ENCODE measurements around the gene PRR18.

The PRR18 gene

GRCh38 chr6:166306378-166307081 lies 1.7 kb downstream of the PRR18 start:
- DNase-seq (ENCODE audit: insufficient read length, low spot score) (no peak), FAIRE-seq (no peak)
- TF ChIP-seq POLR2A (IDR thresholded peaks at IDR 0.05; ENCODE audit: low read depth, low read length) = no peak

- FAIRE-seq (no peak), DNase-seq (ENCODE audit: insufficient read length, low spot score) (no peak)
These were observed 2.6 kb downstream of the PRR18 start for GRCh38 chr6:166305562-166306117.

DNA sequence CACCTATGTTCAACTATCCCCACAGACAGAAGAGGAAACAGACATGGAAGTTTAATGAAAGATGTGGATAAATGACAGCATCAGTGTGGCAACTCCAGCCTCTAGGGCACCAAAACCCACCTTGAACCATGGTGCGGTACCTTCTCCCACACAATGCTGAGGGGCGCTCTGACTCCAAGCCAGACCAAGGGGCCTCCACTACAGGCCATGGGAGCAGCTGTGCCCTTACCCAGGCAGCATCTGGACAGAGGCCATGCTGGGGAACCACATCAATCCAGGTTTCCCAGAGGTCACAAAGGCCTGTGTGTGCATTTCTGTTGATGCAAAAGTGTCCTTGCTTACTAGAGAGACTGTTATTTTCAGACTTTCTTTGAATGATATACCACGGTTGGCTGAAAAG lies 4.1 kb downstream of the PRR18 start:
- TF ChIP-seq POLR2A (IDR thresholded peaks at IDR 0.05; ENCODE audit: low read depth, low read length) = no peak
- FAIRE-seq = no peak

More at GRCh38 chr6:166305562-166306117, 2.6 kb downstream of the PRR18 start:
- TF ChIP-seq POLR2A (IDR thresholded peaks at IDR 0.05; ENCODE audit: low read depth, low read length) = no peak

DNA sequence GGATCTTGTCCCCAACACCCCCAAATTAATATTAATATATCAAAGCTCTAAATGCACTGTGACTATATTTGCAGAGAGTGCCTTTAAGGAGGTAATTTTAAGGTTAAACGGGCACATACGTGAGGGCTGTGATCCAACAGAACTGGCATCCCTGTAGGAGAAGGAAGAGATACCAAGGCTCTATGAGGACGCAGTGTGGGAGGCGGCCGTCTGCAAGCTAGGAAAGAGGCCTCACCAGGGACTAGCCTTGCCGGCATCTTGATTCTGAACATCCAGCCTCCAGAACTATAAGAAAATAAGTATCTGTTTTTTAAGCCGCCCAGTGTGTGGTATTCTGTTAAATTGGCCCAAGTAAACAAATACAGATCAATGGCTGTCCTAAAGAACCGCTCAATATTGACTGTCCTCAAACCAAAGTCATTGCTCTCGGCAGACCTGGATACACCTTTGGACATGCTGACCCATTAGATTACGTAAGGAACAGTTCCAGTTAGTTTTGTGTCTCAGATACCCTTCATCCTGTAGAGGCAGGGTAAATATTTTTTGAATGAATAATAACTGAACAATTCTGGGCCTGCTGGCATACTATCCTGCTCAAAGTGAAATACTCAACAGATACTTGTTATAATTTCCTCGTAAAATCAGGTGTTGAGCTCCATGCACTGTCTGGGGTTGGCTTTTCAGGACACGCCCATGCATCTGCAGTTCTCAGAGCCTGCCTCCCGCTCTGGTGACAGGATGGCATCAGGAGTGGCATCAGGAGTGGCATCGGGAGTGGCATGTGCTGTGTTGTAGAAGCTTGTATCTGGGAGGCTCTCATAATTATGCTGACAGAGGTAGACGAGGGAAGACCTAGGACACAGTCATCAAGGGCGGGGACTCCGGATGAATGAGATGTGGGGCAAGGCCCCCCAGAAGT lies 6.3 kb downstream of the PRR18 start:
- no peak for FAIRE-seq
- DNase-seq (ENCODE audit: insufficient read length, low spot score) = no peak
- TF ChIP-seq POLR2A (IDR thresholded peaks at IDR 0.05; ENCODE audit: low read depth, low read length) = no peak

More for the DNA sequence above, 4.1 kb downstream of the PRR18 start:
- DNase-seq (ENCODE audit: insufficient read length, low spot score) = no peak

GRCh38 chr6:166300357-166300987 lies 7.7 kb downstream of the PRR18 start:
- no peak for DNase-seq (ENCODE audit: insufficient read length, low spot score)
- no peak for TF ChIP-seq POLR2A (IDR thresholded peaks at IDR 0.05; ENCODE audit: low read depth, low read length)
- FAIRE-seq = no peak

DNA sequence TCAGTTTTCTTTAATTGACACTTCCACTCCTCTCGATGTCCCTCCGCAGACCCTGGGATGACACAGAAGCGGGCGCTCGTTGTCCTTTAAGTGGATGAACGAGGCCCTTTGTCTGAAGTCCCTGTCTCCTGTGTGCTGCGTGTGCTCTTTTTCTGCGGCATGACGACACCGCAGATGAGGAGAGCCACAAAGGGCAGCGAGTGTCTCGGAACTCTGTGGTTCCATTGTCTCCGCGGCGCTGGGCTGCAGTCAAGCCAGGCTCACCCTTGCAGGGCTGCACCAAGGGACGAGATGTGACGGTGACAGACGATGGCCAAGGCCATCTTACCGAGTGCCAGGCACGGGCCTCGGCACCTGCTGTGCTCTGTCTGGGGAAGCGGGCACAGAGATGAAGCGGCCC lies 10.6 kb downstream of the PRR18 start:
- DNase-seq (ENCODE audit: insufficient read length, low spot score) (no peak), FAIRE-seq (no peak)
- no peak for TF ChIP-seq POLR2A (IDR thresholded peaks at IDR 0.05; ENCODE audit: low read depth, low read length)

DNA sequence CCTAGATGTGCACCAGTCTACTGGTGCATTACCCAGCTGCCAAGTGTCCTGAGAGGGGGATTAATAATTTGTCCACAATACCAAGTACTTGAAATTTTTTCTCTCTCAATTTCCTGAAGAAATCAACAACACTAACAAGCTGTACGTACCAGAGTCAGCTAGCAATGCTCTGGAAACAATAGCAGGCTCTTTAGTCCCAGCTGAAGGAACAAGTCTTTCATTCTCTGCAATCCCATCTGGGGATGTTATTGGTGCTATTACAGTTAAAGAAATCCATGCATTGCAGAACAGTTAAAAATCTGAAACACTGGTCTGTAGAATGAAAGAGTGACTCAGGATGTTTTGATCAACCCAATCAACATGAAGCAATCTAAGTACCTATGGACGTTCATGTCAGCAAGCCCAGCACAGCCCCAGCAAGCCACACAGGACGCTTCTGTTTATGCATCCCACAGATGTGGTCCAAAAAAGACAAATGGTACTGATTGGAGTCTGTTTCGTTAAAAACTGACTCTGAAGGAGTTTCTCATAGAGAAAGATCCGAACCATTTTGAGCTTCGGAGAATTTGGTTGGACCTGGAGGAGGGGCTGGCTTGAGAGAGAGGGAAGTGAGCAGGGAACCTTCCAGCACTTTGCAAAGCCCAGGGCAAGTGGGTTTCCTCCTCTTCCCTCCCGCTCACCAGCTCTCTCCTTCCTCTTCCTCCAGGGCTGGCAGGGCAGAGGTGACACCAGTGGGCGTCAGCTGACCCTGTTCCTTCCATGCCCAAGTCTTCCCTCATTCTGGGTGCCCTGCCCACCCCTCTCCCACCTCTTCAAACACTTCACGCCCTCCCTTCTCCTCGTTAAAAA lies 11.9 kb downstream of the PRR18 start:
- TF ChIP-seq POLR2A (IDR thresholded peaks at IDR 0.05; ENCODE audit: low read depth, low read length) = no peak
- FAIRE-seq = no peak

DNA sequence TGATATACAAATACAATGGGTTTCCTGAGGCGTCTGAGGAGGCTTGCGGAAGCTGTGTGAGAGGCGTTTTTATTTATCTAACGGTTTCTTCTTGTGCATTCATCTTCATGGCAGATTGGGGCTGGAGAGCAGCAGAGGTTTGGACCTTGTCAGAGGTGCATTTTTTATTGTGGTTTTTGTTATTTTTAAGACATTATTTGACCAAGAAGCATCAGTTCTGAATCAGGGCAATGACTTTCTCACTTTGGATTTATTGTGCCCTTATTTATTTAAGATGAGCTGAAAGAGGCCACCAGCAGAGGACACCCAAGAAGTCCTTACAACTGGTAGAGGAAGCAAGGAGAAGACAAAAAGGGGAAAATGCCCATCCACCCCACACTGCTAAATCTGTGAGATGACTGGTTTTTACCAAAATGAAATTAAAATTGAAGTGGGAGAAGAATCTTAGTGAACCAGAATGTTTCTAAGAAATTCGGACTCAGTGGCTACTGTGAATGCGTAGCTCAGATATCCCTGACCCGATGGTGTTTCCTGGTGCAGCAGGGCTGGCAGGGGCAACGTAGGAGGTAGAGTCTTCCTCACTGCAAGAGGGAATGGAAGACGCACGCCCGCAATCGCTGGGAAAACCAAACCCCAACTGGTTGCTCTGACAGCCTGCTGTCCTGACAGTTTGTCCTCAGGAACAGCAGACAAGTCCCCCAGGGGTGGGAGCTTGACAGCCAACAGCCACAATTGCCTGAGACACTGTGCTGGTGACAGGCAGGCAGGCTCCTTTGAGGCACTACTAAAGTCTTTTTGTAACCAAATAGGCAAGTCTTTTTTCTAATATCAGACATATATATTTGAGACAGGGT lies 14.2 kb downstream of the PRR18 start:
- DNase-seq (ENCODE audit: insufficient read length, low spot score) = no peak
- no peak for FAIRE-seq
- TF ChIP-seq POLR2A (IDR thresholded peaks at IDR 0.05; ENCODE audit: low read depth, low read length) = no peak

More for the DNA sequence above, 11.9 kb downstream of the PRR18 start:
- DNase-seq (ENCODE audit: insufficient read length, low spot score) = no peak

- DNase-seq (ENCODE audit: insufficient read length, low spot score) (no peak), FAIRE-seq (no peak)
- TF ChIP-seq POLR2A (IDR thresholded peaks at IDR 0.05; ENCODE audit: low read depth, low read length) = no peak
These were observed 18.8 kb downstream of the PRR18 start for GRCh38 chr6:166289207-166290060.

GRCh38 chr6:166286839-166287271 lies 21.3 kb downstream of the PRR18 start:
- FAIRE-seq (no peak), DNase-seq (ENCODE audit: insufficient read length, low spot score) (no peak)
- TF ChIP-seq POLR2A (IDR thresholded peaks at IDR 0.05; ENCODE audit: low read depth, low read length) = no peak

DNA sequence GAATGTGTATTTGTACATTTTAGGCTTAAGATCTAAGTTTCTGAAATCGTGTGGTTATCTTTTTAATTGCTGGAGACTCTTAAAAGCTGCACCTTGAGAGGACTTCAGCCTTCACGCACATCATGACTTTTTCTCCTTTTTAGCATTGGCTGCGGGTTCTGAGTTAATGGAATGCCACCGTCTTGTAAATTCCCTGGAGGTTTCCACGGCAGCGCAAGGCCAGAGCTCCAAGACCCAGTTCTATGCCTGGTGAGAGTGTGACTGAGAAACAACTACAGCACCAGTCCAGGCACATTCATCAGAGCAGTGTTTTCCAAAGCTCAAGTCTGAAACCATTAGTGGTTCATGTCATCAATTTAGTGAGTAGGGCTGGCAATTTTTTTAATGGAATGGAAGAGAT lies 23.0 kb downstream of the PRR18 start:
- no peak for TF ChIP-seq POLR2A (IDR thresholded peaks at IDR 0.05; ENCODE audit: low read depth, low read length)
- DNase-seq (ENCODE audit: insufficient read length, low spot score) (no peak), FAIRE-seq (no peak)
